Activated CD4-positive, alpha-beta memory T cell treated with anti-CD3 and anti-CD28 coated beads, Interleukin-2, amount 10 ng/mL, durations not matched to agents 7 days and 5 days (primary cell): Measurements from ENCODE around the gene HIVEP3. TPM values are rescaled to one million over a fixed set of nuclear protein-coding genes. Genes with fewer than 3 reads are reported as not detected.

Experiments
- CTCF ChIA-PET: fragments of 350-600 bp; sonication (Branson Sonifier 250); formaldehyde crosslinking; loops from one replicate; lab custom pipeline; 2021; ENCODE audit warnings: antibody characterized with exemption, inconsistent platforms; lab: Charles Lee
- POLR2A ChIA-PET: fragments of 350-600 bp; sonication (Branson Sonifier 250); formaldehyde crosslinking; loops from one replicate; lab custom pipeline; 2021; ENCODE audit warnings: antibody characterized with exemption; lab: Charles Lee
- DNase-seq: peaks from one replicate; pipeline ENCODE4 v3.0.0-alpha.2; 2020
- H3K27ac Mint-ChIP-seq: one replicate; pipeline ENCODE4 v1.8.0; 2021; ENCODE audit warnings: mild to moderate bottlenecking, mixed read lengths
- H3K27me3 Mint-ChIP-seq: one replicate; pipeline ENCODE4 v1.8.0; 2021; ENCODE audit warnings: mixed read lengths
- H3K36me3 Mint-ChIP-seq: one replicate; pipeline ENCODE4 v1.8.0; 2021; ENCODE audit warnings: low read depth, mixed read lengths
- H3K4me1 Mint-ChIP-seq: one replicate; pipeline ENCODE4 v1.8.0; 2021; ENCODE audit warnings: mixed read lengths
- H3K4me3 Mint-ChIP-seq: one replicate; pipeline ENCODE4 v1.8.0; 2021; ENCODE audit warnings: mild to moderate bottlenecking, mixed read lengths
- H3K9me3 Mint-ChIP-seq: one replicate; pipeline ENCODE4 v1.8.0; 2021; ENCODE audit warnings: mixed read lengths
- total RNA-seq, 2 experiments: library from RNA; stranded (reverse); gene quantifications; one replicate each; pipeline ENCODE4 v1.2.3, GENCODE V29; 2021

Gene HIVEP3
- total RNA-seq, 2 experiments from 2014 or later = 27.8 to 28.8 TPM

DNA sequence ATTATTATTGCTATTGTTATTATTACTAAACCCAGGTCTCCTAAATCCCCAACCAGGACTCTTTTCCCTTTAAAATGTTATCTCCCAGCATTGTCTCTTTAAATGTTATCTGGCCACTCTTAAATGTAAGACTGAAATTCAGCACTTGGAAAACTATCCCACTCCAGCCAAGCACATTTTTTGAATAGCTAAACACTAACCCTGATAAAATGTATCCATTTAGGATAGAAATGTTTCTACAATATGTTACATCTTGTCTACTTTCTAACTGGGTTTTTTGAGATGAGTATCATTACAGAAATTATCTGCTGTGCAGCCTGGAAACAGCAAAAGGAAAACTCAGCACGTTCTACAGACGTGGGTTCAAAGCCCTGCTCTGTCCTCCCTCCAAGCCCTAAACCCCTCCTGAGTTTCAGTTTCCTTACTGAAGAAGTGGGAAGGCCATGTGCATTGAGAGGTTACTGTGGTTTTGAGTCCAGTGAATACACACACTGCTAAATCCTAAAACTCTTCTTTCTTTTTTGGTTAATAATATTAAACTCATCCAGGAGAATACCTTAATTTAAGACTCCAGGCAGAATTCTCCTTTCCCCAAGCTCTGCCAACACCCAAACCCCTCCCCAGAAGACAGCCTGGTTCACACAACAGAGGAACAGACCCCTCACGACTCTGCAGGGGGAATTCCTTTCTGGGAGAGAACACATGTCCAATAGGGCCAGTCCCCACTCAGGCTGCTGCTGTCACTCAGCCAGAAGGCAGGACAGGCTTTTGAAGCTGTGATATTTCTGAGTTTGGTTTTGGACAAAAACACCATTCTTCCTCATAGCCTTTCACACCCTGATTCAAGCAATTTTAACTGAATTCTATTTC is 41.9 kb downstream of the HIVEP3 start:
- no peaks in the 10 kb centered on the region for H3K27me3 Mint-ChIP-seq
- no peaks in the 10 kb centered on the region for H3K9me3 Mint-ChIP-seq
- no peak overlapping the region for H3K4me3 Mint-ChIP-seq
- H3K27ac Mint-ChIP-seq = no peak overlapping the region
- ChIA-PET POLR2A (no interaction called here), CTCF (no interaction called here)
- peaks cover 20% of the 10 kb centered on the region for H3K4me1 Mint-ChIP-seq
- no peak for DNase-seq
- H3K36me3 Mint-ChIP-seq = no peaks in the 10 kb centered on the region

DNA sequence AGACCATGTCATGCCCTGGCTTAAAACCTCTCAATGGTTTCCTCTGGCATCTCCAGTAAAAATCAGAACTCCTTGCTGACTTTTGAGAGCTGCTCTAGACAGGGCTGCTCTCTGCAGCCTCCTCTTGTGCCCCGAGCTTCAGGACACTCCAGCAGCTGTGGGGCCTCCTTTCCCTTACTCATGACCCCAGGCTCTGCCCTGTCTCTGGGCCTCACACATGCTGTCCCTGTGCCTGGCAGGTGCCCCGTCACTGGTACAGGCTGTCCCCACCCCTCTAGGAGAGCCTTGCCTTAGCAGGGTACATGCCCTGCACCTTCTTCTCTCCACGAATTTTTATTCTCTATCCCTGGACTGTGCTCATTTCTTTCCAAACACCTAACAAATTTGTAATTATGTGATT is 43.2 kb downstream of the HIVEP3 start:
- Mint-ChIP-seq H3K4me3 (no peak overlapping the region), H3K36me3 (no peaks in the 10 kb centered on the region), H3K27ac (no peak overlapping the region), H3K9me3 (no peaks in the 10 kb centered on the region), H3K4me1 (peaks cover 17% of the 10 kb centered on the region), H3K27me3 (no peaks in the 10 kb centered on the region)
- ChIA-PET CTCF (interaction anchor here (1.1 kb wide), 1 partner anchor 383 kb away, joined by 3 read pairs; no protein-coding TSS in a partner anchor), POLR2A (interaction anchor here (1.1 kb wide), 1 partner anchor 12 kb away, joined by 4 read pairs; no protein-coding TSS in a partner anchor)
- DNase-seq = no peak

DNA sequence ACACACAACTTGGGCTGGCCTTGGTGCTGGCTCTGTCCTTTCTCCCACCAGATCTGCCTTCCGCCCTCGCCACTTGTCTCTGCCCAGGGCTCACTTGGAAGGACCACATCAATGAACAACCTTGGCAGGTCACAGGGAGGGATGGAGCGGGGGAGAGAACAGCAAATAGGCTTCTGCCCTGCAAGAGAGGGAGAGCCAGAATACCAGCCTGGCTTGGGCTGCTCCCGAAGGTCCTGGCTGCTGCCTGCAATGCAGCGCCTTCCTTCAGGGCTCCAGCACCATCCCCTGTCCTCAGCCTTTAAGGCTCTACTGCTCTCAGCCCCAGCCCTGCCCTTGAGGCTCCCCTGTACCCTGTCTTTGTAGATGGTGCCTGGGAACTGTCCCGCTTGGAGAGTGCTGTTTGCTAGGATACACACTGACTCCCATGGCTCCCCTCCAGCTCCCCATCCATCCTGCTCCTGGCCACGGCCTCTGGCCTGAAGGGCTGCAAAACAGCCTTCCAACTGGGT is 43.8 kb downstream of the HIVEP3 start:
- Mint-ChIP-seq H3K36me3 (no peaks in the 10 kb centered on the region), H3K4me1 (peaks cover 20% of the 10 kb centered on the region), H3K27me3 (no peaks in the 10 kb centered on the region), H3K9me3 (no peaks in the 10 kb centered on the region), H3K27ac (no peak overlapping the region), H3K4me3 (no peak overlapping the region)
- DNase-seq = no peak
- CTCF ChIA-PET = interaction anchor here (1.1 kb wide), 1 partner anchor 382 kb away, joined by 3 read pairs; no protein-coding TSS in a partner anchor
- POLR2A ChIA-PET = interaction anchor here (1.1 kb wide), 1 partner anchor 13 kb away, joined by 4 read pairs; no protein-coding TSS in a partner anchor

DNA sequence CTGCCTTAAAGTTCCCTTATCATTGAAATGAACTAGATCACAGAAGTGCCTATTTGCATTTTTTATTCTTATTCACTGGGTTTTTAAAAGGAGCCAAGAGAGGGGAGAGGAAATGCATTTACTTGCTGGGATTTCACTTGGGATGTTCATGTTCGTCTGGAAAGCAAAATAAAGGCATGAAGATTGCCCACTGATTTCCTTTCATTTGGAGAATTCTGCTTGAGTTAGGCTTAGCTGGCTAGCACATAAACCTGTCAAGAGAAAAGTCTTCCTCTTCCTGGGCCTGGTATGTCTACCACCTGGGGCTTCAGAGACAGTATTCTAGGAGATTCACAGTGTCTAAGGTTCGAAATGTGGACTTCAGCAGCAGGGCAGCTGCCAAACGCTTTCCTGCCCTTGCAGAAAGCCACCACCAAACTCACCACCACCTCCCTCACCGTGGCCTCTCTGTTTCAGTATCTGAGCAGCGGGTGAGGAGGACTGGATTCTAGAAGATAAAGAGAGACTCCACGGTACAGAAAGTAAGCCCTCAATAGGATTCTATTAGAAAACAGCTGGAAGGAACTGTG is 44.5 kb downstream of the HIVEP3 start:
- no peak for DNase-seq
- peaks cover 21% of the 10 kb centered on the region for H3K4me1 Mint-ChIP-seq
- no peak overlapping the region for H3K4me3 Mint-ChIP-seq
- no peak overlapping the region for H3K27ac Mint-ChIP-seq
- no peaks in the 10 kb centered on the region for H3K27me3 Mint-ChIP-seq
- no peaks in the 10 kb centered on the region for H3K36me3 Mint-ChIP-seq
- CTCF ChIA-PET = no interaction called here
- POLR2A ChIA-PET = no interaction called here
- H3K9me3 Mint-ChIP-seq = no peaks in the 10 kb centered on the region

DNA sequence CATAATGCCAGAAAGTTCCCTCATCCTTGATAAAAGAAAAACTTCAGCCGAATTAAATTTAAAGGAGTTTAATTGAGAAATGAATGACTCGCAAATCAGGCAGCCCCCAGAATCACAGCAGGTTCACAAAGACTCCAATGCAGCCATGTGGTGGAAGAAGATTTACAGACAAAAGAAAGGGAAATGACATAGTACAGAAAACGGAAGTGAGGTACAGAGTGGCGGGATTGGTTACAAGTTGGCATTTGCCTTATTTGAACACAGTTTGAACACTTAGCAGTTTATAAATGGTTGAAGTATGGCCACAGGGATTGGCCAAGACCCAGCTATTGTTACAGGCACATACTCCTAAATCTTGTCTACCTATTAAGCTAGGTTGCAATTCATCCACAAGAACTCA is 46.6 kb downstream of the HIVEP3 start:
- Mint-ChIP-seq H3K27me3 (no peaks in the 10 kb centered on the region), H3K36me3 (no peaks in the 10 kb centered on the region), H3K4me3 (no peak overlapping the region), H3K9me3 (no peaks in the 10 kb centered on the region), H3K27ac (no peak overlapping the region), H3K4me1 (peaks cover 35% of the 10 kb centered on the region)
- no peak for DNase-seq
- ChIA-PET POLR2A (no interaction called here), CTCF (no interaction called here)

DNA sequence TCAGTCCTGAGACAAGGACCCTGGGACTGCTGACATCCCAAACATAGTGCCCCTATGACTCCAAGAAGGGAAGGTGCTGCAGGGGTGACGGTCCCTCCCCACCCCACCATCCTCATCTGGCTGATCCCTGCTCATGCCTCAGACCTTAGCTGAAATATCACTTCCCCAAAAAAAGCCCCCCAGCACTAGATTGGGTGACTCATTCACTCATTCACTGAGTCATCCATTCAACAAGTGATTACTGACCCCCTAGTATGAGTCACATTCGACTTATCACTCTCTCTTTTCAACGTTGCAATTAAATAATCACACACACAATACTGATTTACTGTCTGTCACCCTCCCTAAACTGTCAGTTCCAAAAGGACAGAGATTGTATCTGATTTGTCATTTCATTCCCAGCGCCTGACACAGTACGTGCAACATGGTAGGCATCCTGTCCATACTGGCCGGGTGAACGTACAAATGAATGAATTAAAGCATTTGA is 48.6 kb downstream of the HIVEP3 start:
- DNase-seq = no peak
- no peaks in the 10 kb centered on the region for H3K9me3 Mint-ChIP-seq
- peaks cover 29% of the 10 kb centered on the region for H3K4me1 Mint-ChIP-seq
- no peaks in the 10 kb centered on the region for H3K27me3 Mint-ChIP-seq
- no peak overlapping the region for H3K4me3 Mint-ChIP-seq
- H3K36me3 Mint-ChIP-seq = no peaks in the 10 kb centered on the region
- H3K27ac Mint-ChIP-seq = no peak overlapping the region
- POLR2A ChIA-PET = no interaction called here
- CTCF ChIA-PET = interaction anchor here (1.3 to 2.1 kb wide), 2 partner anchors 9 to 22 kb away, joined by 3 to 8 read pairs; no protein-coding TSS in a partner anchor

DNA sequence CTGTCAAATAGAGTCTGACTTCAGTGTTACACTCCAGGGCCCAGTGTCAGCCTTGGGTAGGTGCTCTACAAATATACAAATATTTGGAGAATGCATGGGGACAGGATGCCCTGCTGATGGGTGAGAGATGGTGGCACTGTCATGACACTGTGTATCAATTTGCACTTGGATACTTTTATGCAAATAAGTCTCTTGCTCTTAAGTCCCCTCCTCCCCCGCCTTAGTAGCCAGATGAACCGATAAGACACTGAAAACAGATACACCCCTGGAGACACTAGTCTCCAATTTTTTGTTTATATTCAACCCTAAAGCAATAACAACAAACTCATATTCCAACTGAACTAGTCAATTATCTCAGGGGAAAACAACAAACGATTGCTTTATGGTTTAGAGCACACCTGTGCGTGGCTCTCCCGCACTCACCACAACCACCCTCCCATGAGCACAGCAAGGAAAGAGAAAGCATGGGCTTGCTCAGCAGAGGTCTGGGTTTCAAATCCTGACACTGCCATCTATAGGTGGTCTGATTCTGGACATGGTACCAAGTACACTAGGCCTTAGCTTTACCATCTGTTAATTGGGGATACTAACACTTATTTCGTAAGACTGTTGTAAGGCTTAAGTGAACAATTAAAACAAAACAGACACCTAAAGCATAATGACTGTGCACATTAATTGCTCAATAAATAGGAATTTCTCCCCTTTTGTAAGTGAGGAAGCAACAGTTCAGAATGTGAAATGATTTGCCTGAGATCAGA is 50.3 kb downstream of the HIVEP3 start:
- DNase-seq = peak; percentile 46
- Mint-ChIP-seq H3K9me3 (no peaks in the 10 kb centered on the region), H3K27ac (peak overlapping the region; percentile 12), H3K36me3 (no peaks in the 10 kb centered on the region), H3K4me3 (no peak overlapping the region), H3K27me3 (no peaks in the 10 kb centered on the region), H3K4me1 (peaks cover 30% of the 10 kb centered on the region)
- CTCF ChIA-PET = interaction anchor here (0.7 to 2.1 kb wide), 6 partner anchors 23 to 355 kb away, joined by 3 to 8 read pairs (median 4); no protein-coding TSS in a partner anchor
- POLR2A ChIA-PET = interaction anchor here (1.0 kb wide), 1 partner anchor 51 kb away, joined by 3 read pairs; no protein-coding TSS in a partner anchor

DNA sequence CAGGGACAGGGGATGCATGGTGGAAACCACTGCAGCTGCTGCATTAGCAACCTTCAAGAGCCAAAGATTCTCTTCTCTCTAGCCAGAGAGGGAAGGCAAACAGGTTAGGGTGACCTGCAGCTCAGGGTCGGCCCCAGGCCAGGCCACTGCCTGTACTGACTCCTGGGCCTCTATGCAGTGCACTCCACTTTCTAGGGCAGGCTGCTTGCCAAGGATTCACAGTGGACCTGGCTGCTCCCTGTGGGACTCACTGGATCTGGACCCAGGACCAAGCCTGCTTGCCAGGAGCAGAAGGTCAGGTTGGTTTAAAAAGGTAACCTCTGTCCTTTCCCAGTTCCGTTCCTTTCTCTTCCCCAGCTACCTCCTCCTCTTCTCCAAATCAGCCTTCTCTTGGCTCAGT is 52.4 kb downstream of the HIVEP3 start:
- Mint-ChIP-seq H3K36me3 (no peaks in the 10 kb centered on the region), H3K9me3 (no peaks in the 10 kb centered on the region), H3K4me1 (peaks cover 48% of the 10 kb centered on the region), H3K4me3 (no peak overlapping the region), H3K27ac (no peak overlapping the region), H3K27me3 (no peaks in the 10 kb centered on the region)
- ChIA-PET POLR2A (interaction anchor here (0.9 to 1.4 kb wide), 3 partner anchors 25 to 26 kb away, joined by 3 read pairs; no protein-coding TSS in a partner anchor), CTCF (interaction anchor here (1.1 to 3.6 kb wide), 4 partner anchors 26 to 350 kb away, joined by 3 to 13 read pairs (median 6); no protein-coding TSS in a partner anchor)
- no peak for DNase-seq

DNA sequence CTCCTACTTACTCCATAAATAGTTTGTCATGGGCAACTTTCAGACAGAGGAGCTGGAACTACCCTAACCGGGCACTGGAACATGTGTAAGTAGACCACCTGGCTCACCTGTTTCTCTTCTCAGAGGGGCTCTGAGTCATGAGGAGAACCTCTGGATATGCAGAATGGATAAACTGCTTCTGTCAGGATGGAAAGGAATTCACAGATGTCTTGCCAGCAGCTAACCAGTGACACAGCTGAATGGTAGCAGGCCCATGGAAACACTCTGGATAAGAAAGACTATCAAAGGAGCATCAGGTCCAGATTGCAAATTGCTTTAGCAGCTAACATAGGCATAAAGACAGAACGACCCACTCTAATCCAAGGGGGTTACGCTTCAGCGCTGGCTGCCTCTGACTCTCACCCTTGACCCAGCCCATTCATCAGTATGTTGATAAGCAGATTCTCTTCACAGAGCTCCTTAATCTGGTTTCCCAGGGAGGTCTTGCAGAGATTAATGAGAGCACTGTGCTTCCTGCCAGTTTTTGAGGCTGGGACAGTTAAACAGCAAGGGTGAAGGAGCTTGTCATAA is 54.2 kb downstream of the HIVEP3 start:
- no peak for DNase-seq
- Mint-ChIP-seq H3K36me3 (no peaks in the 10 kb centered on the region), H3K4me3 (no peak overlapping the region), H3K27me3 (no peaks in the 10 kb centered on the region), H3K27ac (no peak overlapping the region), H3K4me1 (peaks cover 49% of the 10 kb centered on the region), H3K9me3 (no peaks in the 10 kb centered on the region)
- ChIA-PET POLR2A (interaction anchor here (1.6 kb wide), 1 partner anchor 15 kb away, joined by 5 read pairs; no protein-coding TSS in a partner anchor), CTCF (interaction anchor here (1.2 to 3.6 kb wide), 4 partner anchors 53 to 349 kb away, joined by 3 to 13 read pairs (median 5); no protein-coding TSS in a partner anchor)

DNA sequence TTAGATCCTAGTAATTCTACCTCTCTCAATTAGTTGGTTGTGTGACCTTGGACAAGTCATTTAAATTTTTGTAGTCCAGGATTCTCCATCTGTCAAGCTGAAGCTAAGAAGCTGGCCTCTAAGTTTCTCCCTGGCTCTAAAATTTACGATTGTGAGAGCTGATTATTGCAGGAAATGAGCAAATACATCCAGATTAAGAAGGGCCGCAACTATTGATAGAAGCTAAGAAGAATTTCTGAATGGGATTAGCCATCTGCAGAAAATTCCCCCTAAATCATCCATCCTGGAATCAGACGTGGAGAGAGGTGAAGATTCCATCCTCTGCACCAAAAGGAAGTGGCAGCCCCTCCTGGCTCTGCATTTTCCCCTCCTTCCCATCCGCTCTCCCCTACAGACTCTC is 55.0 kb downstream of the HIVEP3 start:
- Mint-ChIP-seq H3K9me3 (no peaks in the 10 kb centered on the region), H3K4me3 (no peak overlapping the region), H3K27me3 (no peaks in the 10 kb centered on the region), H3K27ac (no peak overlapping the region), H3K36me3 (no peaks in the 10 kb centered on the region), H3K4me1 (peaks cover 43% of the 10 kb centered on the region)
- ChIA-PET POLR2A (interaction anchor here (2.8 kb wide), 1 partner anchor 55 kb away, joined by 19 read pairs; the partner anchor contains the start of gene HIVEP3), CTCF (interaction anchor here (1.1 to 3.6 kb wide), 2 partner anchors 19 to 290 kb away, joined by 3 to 13 read pairs; no protein-coding TSS in a partner anchor)
- no peak for DNase-seq

DNA sequence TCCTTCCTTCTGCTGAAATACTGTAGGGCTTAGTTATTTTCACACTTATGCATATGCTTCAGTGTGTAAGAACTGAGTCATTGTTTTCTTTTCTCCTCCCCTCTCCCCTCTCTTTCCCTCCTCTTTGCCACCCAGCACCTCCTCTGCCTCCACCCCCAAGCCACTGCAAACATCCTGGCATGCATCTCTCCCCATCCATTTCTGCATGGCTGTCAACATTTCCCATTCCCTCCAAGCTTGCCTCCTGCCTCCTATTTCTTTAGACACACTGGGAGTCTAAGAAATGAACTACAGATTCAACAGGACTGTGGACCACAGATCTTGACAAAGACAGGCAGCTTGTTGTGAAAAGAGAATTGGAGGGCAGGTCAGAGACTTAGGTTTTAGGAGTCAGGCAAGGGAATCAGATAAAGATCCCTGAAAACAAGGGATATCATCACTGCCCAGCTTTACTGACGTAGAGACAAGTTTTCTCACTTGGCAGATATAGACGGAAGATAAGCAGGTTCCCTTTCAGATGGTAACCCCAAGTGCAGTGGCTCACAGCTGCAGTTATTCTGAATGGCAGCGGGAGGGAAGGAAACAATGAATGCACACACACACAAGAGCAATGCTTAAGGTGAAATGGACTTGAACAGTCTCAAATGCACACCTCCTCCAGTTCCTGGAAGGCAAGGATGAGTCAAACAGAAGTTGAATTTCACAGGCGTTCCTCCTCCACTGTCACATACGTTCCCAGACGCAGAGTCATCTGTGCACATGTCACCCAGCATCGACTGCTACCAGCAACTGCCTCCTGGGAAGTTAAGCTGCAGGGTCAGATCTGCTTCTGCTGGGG is 56.1 kb downstream of the HIVEP3 start:
- peak; percentile 64 for DNase-seq
- CTCF ChIA-PET = interaction anchor here (0.9 to 2.0 kb wide), 5 partner anchors 29 to 346 kb away, joined by 3 to 9 read pairs (median 5); no protein-coding TSS in a partner anchor
- Mint-ChIP-seq H3K36me3 (peaks cover 5% of the 10 kb centered on the region), H3K27me3 (no peaks in the 10 kb centered on the region), H3K27ac (peak overlapping the region; percentile 71), H3K4me1 (peaks cover 33% of the 10 kb centered on the region), H3K9me3 (peaks cover 3% of the 10 kb centered on the region), H3K4me3 (no peak overlapping the region)
- POLR2A ChIA-PET = interaction anchor here (1.0 to 2.8 kb wide), 7 partner anchors 10 to 201 kb away, joined by 3 to 19 read pairs (median 4); partner anchors contain the start of gene HIVEP3
